ENCODE measurements around the gene OTOP3.

The OTOP3 gene

DNA sequence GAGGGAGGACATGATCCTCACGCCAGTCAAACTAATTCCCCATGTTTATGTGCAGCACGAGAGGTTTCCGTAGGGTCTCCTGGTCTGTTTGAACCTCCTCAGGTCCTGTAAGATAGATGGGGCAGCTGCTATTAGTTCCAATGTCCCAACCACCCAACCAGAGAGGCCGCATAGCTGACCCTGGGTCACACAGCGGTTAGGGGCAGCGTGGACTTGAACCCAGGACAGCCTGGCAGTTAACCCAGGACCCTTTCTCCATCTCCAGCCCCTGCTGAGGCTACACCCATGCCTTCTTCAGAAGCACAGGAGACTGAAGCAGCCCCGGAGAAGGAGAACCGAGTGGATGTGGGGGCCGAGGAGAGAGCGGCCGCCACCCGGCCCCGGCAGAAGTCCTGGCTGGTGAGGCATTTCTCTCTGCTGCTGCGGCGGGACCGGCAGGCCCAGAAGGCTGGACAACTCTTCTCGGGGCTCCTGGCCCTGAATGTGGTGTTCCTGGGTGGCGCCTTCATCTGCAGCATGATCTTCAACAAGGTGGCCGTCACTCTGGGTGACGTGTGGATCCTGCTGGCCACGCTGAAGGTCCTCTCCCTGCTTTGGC, 5.5 kb downstream of the OTOP3 start:
- DNase-seq, result no peak

DNA sequence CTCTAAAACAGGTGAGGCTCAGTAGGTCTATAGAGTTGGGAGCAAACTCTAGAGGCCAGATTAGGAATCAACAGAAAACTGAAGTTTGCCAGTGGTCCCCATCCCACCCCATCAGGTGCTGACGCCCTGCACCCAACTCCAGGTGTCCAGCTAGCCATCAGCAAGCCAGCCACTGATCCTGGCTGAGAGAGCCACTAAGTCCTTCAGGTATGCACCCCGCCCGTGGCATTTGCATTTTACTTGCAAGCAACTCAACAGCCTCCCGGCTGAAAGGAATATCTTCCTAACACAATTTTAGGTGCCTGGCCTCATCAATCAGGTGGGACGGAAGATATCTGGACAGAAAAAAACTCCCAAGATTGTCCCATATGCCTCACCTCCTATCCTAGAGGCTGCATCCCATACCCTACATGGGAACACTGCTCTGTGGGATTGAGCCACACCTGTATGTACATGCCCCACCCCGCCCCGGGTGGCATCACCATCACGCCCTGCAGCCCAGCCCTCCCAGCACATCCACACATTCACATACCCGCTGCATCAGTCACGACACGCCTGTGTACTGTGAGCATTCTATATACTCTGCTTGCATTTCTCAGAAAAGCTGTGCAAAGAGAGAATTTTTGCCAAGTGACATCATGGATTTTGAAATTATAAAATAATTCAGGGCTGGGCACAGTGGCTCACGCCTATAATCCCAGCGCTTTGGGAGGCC, 8.3 kb downstream of the OTOP3 start:
- no peak for DNase-seq

DNA sequence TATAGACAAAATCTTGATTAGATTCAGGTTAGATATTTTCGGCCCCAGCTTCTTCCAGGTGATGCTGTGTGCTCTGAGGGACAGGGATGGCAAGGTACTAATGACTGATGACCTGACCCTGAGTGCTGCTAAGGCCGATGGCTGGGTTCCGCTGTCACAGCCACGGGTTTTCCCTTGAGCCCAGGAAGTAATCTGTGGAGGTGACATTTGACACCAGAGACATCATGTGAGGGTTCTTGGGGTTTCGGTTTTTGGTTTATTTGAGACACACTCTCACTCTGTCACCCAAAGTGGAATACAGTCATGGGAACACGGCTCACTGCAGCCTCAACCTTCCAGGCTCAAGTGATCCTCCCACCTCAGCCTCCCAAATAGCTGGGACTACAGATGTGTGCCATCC, 9.8 kb downstream of the OTOP3 start:
- no peak for DNase-seq

DNA sequence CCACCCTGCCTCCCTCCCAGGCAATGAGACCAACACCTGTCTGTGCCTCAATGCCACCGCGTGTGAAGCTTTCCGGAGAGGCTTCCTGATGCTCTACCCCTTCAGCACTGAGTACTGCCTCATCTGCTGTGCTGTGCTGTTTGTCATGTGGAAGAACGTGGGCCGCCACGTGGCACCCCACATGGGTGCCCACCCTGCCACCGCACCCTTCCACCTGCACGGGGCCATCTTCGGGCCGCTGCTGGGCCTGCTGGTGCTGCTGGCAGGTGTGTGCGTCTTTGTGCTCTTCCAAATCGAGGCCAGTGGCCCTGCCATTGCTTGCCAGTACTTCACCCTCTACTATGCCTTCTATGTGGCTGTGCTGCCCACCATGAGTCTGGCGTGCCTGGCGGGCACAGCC, 10.9 kb downstream of the OTOP3 start:
- DNase-seq, result no peak

DNA sequence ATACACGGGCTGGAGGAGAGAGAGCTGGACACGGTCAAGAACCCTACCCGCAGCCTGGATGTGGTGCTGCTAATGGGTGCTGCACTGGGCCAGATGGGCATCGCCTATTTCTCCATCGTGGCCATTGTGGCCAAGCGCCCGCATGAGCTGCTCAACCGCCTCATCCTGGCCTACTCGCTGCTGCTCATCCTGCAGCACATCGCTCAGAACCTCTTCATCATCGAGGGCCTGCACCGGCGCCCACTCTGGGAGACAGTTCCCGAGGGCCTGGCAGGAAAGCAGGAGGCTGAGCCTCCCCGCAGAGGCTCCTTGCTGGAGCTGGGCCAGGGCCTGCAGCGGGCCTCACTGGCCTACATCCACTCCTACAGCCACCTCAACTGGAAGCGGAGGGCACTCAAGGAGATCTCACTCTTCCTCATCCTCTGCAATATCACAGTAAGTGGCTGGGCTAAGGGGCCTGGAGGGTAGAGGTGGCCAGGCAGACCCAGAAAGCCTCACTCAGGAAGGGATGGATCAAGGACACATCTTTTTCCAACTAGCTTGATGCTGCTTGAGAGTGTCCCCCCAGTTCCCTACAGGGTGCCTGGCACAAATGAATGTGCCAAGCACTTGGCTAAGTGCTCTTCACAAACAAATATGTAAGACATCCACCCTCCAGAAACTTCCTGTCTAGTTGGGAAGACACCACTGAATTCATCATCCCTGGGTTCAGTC, 11.5 kb downstream of the OTOP3 start:
- DNase-seq, result no peak

DNA sequence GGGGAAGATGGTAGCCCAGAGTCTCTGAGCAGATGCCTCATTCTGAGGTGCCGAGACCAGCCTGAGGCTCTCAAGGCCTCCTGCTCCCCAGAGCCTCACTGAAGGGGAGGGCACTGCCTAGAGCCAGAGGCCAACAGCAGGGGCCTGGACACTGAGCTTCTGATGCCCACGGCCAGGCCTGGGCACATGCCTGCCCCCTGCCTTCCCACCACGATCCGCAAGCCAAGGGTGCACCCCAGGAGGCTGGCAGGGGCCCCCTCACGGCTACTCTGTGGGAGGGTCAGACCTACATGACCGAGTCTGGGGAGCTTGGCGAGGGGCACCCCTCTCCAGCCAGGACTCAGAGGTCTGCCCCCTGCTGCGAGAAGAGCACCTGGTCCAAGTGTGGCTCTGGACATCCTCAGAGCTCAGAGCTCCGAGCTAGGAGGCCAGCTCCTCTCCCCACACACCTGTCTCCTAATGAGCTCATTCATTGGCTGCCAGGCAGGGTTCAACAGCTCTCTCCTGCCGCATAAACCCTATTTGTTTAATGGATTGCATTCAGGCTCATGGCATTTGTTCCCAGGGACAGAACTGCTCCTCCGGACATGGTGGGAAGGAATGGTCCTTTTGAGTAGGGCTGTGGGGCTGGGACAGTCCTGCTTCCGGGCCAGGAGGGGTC, 13.9 kb downstream of the OTOP3 start:
- no peak for DNase-seq

DNA sequence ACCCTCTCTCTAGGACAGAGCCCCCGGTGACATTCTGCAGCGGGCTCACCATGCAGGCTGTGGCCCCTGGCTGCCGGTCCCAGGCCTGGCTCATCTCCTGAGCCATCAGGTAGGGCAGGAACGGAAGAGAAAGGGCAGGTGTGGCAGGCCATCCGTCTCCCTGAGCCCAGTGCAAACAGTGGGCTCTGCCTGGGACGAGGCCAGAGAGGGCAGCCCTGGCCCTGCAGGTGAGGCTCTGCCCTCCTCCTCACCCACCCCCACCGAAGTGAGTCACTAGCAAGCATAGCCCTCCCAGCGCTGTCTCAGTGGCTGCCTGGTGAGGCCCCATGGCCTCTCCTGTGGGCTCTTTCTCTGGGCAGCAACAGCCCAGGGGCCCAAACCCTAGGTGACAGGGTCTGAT, 14.5 kb downstream of the OTOP3 start:
- DNase-seq, result no peak

DNA sequence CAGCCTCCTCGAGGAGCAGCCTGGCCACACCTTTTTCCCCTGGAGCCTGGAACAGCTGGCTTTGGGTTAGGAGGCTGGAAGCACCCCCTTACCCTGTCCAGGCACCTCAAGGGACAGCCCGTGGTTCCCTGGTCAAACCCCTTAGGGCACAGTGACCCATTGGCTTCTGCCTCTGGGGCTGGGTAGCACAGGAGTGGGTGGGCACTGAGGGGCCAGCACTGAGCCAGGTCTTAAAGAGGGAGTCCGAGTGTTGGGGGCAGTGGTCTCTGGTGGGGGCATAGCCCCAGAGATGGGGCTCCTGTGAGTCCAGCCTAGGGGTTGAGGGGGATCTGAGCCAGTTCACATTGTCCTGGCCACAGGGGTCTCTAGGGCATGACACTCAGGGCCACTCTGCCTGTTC, 15.4 kb downstream of the OTOP3 start:
- no peak for DNase-seq

DNA sequence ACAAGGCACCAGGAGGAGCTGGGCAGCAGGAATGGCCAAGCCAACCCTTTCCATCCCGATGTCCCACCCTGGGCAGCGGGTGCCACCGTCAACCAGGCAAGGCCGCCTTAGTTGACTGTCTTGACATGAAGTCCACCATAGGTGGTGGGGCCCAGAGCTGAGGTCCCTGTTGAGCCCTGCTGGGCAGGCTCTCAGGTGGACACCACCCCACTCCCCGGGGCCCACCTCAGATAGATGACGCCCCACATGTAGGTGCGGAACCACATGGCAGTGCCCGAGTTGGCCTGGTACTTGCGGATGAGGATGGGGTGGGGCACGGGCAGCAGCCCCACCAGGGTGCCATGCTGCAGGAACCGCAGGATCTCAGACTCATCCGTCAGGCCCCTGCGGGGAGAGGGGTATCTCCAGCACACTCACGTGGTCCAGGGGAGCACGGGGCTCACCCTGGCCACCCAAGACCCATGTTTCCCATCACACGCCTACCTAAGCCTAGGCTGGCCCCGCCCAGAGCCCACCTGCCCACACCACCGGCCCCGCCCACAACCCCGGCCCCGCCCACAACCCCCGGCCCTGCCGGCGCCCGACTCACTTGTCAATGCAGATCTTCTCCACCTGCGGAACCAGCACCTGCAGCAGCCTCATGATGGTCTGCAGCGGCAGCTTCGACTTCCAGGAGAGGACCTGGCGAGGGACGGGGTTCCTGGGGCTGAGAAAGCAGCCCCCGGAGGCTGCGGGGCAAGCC, 16.2 kb downstream of the OTOP3 start:
- no peak for DNase-seq

DNA sequence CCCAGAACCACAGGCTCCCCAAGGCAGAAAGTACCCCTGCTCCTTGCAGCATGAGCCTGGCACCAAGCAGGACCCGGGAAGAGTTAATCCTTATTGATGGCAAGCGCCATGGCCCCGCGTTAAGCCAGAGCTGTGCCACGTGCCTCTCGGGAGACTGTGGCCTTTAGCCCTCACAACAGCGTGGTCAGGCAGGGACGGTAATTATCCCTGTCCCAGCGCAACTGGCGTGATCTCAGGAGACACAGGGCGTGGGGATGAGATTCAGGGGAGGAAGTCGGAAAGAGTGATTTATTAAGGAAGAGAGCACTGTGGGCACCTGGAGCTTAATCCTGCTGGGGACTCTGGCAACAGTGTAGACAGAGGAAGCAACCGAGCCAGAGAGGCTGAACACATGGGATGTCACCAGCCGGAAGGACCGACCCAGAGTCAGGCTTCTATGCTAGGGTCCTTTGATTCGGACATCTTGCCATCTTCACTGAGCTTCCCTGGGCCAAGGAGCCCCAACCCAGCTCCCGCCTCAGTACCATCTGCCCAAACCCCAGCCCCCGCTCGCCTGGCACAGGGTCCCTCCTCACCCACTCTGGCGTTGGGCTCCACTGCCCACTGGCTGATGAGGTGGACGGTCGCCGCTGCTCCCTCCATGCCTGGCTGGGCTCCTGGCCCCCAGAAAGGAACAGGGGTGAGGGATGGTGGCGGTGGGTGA, 16.9 kb downstream of the OTOP3 start:
- no peak for DNase-seq

DNA sequence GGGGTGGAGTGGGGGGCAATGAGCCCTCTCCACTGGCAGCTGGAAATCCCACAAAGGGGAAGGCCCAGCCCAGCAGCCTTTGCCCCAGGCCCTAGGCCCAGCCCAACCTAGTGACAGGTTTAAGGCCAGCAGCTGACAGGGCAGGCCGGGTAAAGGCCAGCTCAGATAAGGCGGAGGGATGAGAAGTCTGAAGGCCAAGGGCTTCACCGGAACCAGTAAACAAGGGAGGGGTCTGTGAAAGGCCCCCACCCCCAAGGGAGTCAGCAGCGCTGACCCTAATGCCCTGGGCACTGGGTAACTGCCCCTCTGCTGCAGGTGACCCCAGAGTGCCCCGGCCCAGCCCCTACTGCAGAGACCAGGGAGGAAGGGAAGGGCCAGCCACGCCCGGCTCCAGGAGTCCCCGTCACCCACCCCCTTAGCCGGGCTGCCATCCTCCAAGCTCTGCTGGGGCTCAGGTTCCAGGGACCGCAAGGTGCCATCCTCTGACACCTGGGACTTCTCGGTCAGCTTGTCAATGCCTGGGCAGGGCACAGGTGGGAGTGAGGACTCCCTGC, 17.5 kb downstream of the OTOP3 start:
- DNase-seq, result no peak

DNA sequence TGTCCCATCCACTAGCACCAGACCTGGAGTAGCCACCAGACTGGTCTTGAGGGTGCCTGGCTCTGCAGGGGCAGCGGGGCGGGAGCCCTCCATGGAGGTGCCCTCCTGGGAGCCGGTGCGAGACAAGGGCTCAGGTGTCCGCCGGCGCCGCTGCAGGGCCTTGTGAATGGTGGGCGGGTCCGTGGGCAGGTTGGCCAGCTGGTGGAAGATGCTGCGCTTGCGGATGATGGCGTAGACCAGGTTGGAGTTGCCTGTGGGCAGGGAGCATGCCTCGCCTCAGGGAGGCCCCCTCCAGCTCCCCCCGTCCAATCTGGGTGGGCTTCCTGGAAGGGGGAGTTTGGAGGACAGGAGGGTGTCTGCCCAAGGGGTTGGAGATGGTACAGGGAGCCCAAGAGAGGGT, 18.4 kb downstream of the OTOP3 start:
- no peak for DNase-seq

DNA sequence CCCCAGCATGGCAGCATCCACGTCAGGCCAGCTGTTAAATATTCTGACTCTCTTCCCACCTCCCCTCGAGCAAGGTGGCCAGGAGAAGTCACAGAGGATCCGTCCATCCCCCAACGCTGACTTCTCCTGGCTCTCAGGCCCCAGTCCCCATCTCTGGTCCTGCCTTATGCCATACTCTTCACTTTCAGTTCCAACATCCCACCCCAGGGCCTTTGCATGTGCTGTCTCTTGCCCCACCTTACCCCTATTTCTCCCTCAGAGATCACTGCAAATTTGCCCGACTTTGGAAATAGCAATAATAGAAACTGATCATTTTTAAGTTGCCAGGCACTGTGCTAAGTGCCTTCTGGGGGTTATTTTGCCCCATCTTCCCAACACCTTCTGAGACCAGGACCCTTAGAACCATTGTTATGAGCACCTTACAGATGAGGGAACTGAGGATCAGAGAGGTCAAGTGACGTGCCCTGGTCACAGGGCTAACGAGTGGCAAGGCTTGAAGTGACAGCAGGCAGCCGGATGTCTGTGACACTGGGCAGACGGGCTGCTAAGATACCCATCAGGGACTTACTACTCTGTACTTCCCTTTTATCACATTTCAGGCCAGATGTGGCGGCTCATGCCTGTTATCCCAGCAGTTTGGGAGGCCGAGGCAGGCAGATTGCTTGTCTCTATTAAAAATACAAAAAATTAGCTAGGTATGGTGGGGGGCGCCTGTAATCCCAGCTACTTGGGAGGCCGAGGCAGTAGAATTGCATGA, 19.1 kb downstream of the OTOP3 start:
- DNase-seq, result no peak

DNA sequence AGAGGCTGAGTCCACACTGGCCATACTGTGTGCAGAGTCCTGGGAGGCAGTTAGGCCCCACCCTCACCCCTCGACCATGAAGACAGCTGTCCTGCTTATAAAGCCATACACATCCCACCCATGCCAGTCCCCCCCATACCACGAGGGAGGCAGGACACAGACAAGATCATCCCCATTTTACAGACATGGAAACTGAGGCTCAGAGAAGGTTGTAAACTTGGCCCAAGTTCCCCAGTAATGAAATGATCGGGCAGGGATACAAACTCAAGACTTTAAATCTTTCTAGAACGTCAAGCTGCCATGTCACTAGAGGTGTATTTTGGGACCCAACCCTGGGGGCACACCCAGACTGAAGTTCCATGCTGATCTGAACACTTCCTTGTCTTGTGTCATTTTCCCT, 20.4 kb downstream of the OTOP3 start:
- DNase-seq, result no peak

DNA sequence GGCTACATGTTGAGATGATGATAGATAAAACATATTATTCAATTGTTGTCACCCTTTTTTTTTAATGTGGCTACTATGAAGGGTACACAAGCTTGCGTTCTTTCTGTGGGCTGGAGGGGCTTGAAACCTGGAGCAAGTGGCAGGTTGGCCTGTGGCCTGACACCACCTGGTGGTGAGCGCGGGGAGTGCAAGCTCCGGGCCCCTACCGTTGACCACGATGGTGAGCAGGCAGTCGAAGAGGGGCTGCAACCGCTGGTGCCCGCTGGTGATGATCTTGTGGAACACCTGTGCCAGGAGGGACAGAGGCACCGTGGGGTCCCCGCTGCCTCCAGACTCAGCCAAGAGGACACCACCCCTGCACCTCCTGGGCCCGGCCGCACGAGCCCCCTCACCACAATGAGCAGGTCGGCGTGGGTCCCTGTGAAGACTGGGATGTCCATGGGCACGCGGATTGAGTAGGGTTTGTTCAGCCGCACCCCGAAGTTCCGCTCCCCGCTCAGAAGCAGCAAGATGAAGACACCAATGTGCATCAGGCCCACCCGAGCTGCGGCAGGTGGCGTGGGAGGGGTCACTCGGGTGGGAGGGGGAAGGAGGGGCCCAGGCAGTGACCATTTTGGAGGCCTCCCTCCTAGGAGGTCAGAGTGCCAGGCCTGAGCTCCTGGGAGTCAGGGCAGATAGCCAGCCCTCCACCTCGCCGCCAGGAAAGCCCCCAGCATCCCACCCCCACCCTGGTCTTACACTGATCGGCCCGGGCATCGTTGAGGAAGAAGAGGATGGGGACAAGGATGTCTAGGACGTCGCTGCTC, 22.4 kb downstream of the OTOP3 start:
- DNase-seq, result peak; percentile 22

DNA sequence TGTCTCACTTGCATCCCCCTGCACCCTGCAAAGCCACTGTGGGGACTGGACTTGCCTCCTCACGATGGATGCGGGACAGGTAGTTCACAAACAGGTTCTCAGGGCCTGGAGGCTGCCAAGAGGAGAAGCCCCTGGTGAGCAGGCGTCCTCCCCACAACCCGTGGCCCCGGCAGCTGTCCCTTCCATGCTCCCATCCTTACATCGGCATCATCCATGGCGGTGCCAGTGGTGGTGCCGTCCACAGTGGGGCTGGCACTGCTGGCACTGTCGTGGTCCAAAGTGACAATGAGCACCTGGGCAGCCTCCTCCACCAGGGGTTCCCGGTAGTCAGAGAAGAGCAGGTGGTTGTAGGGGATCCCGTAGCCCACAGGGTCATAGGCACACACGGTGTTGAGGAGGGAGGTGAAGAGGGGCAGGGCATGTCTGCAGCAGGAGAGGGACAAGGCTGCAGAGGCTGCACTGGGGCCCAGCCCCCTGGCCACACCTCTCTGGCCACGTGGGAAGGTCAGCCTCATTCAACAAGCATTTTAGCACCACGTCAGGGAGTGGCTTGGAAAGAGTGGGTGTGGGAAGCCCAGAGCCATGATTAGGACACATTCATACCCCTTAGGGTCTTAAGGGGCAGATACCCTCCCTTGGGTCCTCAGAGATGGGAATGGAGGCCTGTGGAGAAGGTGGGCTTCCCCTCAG, 24.3 kb downstream of the OTOP3 start:
- no peak for DNase-seq

DNA sequence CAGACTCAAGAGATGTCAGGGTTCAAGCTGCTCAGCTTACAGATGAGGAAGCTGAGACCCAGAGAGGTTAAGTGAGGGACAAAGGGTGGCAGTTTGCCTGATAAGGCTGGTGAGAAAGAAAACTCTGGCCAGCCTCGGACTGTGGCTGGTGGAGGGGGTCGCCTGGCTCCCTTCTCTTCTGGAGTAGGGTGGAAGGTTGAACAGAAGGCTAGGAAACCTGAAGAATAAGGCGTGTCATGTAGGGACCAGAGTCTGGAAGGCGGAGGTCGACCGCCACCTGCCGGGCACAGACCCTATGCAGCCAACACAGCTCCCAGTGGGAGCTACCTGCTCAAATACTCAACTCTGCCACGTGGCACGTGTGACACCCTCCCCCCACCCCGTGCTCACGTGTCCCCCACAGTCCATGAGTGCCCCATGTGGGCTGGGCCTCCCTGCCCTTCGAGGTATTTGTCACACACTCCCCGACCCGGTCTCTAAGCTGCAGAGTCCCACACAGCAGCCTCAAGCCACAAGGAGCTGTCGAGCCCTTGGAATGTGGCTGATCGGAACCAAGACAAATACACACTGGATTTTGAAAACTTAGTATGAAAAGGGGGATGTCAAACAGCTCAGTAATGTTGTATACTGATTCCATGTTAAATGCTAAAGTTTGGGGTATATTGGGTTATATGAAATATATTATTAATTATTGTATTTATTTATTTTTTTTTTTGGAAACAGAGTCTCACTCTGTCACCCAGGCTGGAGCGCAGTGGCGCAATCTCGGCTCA, 25.1 kb downstream of the OTOP3 start:
- no peak for DNase-seq

DNA sequence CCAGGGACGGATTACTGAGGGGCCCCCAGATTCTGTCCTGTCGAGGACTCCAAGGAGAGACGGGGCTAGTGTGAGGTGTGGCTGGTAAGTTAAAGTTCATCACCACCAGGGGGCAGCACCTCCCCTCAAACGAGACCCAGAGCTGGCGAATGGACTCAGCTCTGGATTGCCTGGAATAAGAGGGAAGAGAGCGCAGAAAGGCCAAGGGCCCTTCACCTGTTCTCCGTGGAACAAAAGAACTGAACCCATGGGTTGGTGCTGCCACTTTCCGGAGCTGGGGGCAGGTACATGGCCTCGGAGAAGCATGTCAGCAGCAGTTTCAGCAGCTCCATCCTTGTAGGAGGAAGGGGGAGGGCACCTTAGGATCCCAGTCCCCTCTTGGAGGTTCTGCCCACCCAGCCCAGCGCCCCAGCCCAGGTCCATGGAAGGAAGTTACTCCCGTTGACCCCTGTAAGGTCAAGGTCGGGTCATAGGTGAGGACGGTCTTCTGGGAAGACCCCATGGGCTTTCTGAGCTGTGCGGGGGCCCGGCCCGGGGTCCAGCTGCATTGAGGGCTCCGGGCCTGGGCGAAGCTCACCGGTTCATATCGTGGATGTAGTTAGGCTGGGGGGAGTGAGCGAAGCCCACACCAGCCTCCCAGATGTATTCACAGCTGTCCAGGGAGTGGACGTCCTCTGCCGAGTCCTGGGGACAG, 26.1 kb downstream of the OTOP3 start:
- DNase-seq, result peak; percentile 41
